Measurements from ENCODE around the gene TDRD10.

The TDRD10 gene

GRCh38 chr1:154502066-154502743 is at the start of gene TDRD10, which contains the start of gene SHE:
TDRD10 (plus strand) TSS chr1:154502219; CDS start chr1:154506904, 4,685 bp downstream.
SHE (minus strand) TSS chr1:154502412; CDS start chr1:154502026, 386 bp downstream.
- DNase-seq = no peak

- DNase-seq = no peak
These were observed 48.9 kb upstream of the TDRD10 start for GRCh38 chr1:154453161-154453560.

- DNase-seq = no peak
These were observed 48.3 kb upstream of the TDRD10 start for GRCh38 chr1:154453574-154454352.

- no peak for DNase-seq
These were observed 47.5 kb upstream of the TDRD10 start for GRCh38 chr1:154454386-154455120.

GRCh38 chr1:154456631-154457030 is 45.4 kb upstream of the TDRD10 start:
- DNase-seq = no peak

GRCh38 chr1:154459080-154459479 is 42.9 kb upstream of the TDRD10 start:
- DNase-seq = no peak

GRCh38 chr1:154460695-154461260 is 41.2 kb upstream of the TDRD10 start:
- DNase-seq = no peak

- DNase-seq = no peak
These were observed 38.5 kb upstream of the TDRD10 start for GRCh38 chr1:154463512-154463990.

- DNase-seq = no peak
These were observed 36.3 kb upstream of the TDRD10 start for GRCh38 chr1:154465621-154466195.

- no peak for DNase-seq
These were observed 35.8 kb upstream of the TDRD10 start for GRCh38 chr1:154466206-154466605.

- DNase-seq = no peak
These were observed 35.0 kb upstream of the TDRD10 start for GRCh38 chr1:154466921-154467417.

GRCh38 chr1:154467434-154468102 is 34.5 kb upstream of the TDRD10 start:
- DNase-seq = no peak

GRCh38 chr1:154468535-154469250 is 33.3 kb upstream of the TDRD10 start:
- no peak for DNase-seq

GRCh38 chr1:154469844-154470560 is 32.0 kb upstream of the TDRD10 start:
- no peak for DNase-seq

GRCh38 chr1:154471304-154471703 is 30.7 kb upstream of the TDRD10 start:
- no peak for DNase-seq

- no peak for DNase-seq
These were observed 27.2 kb upstream of the TDRD10 start for GRCh38 chr1:154474802-154475201.

- DNase-seq = no peak
These were observed 25.2 kb upstream of the TDRD10 start for GRCh38 chr1:154476791-154477190.

- no peak for DNase-seq
These were observed 24.0 kb upstream of the TDRD10 start for GRCh38 chr1:154478013-154478412.

- DNase-seq = no peak
These were observed 23.4 kb upstream of the TDRD10 start for GRCh38 chr1:154478639-154479038.

GRCh38 chr1:154479764-154480421 is 22.1 kb upstream of the TDRD10 start:
- DNase-seq = peak; percentile 96
